Mesenchymal stem cell (in vitro differentiated cells and primary cell): ENCODE measurements around the gene LARGE1.

Source experiments
- DNase-seq: peaks from one replicate; pipeline ENCODE4 v3.0.0-alpha.2; 2013
- H2AFZ ChIP-seq: one replicate; pipeline ENCODE4 v1.6.1; 2013; ENCODE audit warnings: low read depth, mild to moderate bottlenecking, control low read depth, inconsistent platforms, low read length, moderate library complexity
- H2AK5ac ChIP-seq: 2 replicates; pipeline ENCODE4 v1.6.1; 2013; ENCODE audit warnings: low read length, moderate library complexity, mild to moderate bottlenecking, inconsistent platforms; ENCODE audit not compliant: severe bottlenecking
- H2BK120ac ChIP-seq: one replicate; pipeline ENCODE4 v1.6.1; 2013; ENCODE audit warnings: low read depth, mild to moderate bottlenecking, inconsistent platforms, low read length, moderate library complexity
- H2BK12ac ChIP-seq, 2 experiments: one replicate each; pipeline ENCODE4 v1.6.1; 2013; ENCODE audit warnings: inconsistent platforms in 2 of 2, low read length in 2 of 2, mild to moderate bottlenecking in 2 of 2, moderate library complexity in 2 of 2, control low read depth in 1 of 2
- H2BK15ac ChIP-seq: one replicate; pipeline ENCODE4 v1.6.1; 2013; ENCODE audit warnings: mild to moderate bottlenecking, low read depth, inconsistent platforms; ENCODE audit not compliant: poor library complexity, severe bottlenecking
- H2BK5ac ChIP-seq: 2 replicates; pipeline ENCODE4 v1.6.1; 2013; ENCODE audit warnings: low read depth, mild to moderate bottlenecking, low read length, control low read depth, inconsistent platforms; ENCODE audit not compliant: poor library complexity, severe bottlenecking
- H3K14ac ChIP-seq, 2 experiments: one replicate each; pipeline ENCODE4 v1.6.1; 2013; ENCODE audit warnings: inconsistent platforms in 2 of 2, low read length in 2 of 2, control low read depth in 1 of 2, mild to moderate bottlenecking in 1 of 2, moderate library complexity in 1 of 2
- H3K18ac ChIP-seq, 2 experiments: one replicate each; pipeline ENCODE4 v1.6.1; 2013; ENCODE audit warnings: inconsistent platforms in 2 of 2, low read length in 2 of 2, control low read depth in 1 of 2, low read depth in 1 of 2, mild to moderate bottlenecking in 1 of 2
- H3K23ac ChIP-seq, 2 experiments: one replicate each; pipeline ENCODE4 v1.6.1; 2013; ENCODE audit warnings: inconsistent platforms in 2 of 2, low read length in 2 of 2, mild to moderate bottlenecking in 2 of 2, moderate library complexity in 2 of 2, control low read depth in 1 of 2
- H3K27ac ChIP-seq: 2 replicates; pipeline ENCODE4 v1.5.1; 2013; ENCODE audit warnings: mild to moderate bottlenecking, moderate library complexity, low read length, control low read depth, inconsistent platforms; ENCODE audit not compliant: poor library complexity, severe bottlenecking
- H3K27me3 ChIP-seq, 2 experiments: 2 replicates each; pipeline versions ENCODE4 v1.6.1 to v1.7.0; 2013; ENCODE audit warnings: low read length in 2 of 2, mild to moderate bottlenecking in 2 of 2, moderate library complexity in 2 of 2, control low read depth in 1 of 2, inconsistent platforms in 1 of 2; ENCODE audit not compliant: control insufficient read depth in 1 of 2, insufficient read depth in 1 of 2
- H3K36me3 ChIP-seq, 2 experiments: 2 replicates each; pipeline versions ENCODE4 v1.6.1 to v1.7.0; 2013; ENCODE audit warnings: low read length in 2 of 2, control low read depth in 1 of 2, inconsistent platforms in 1 of 2, low read depth in 1 of 2, mild to moderate bottlenecking in 1 of 2; ENCODE audit not compliant: insufficient read depth in 2 of 2, control insufficient read depth in 1 of 2
- H3K4ac ChIP-seq, 2 experiments: one replicate each; pipeline ENCODE4 v1.6.1; 2013; ENCODE audit warnings: inconsistent platforms in 2 of 2, low read length in 2 of 2, mild to moderate bottlenecking in 2 of 2, moderate library complexity in 2 of 2, control low read depth in 1 of 2, low read depth in 1 of 2
- H3K4me1 ChIP-seq: 2 replicates; pipeline ENCODE4 v1.6.1; 2013; ENCODE audit warnings: low read depth, low read length, control low read depth; ENCODE audit not compliant: control insufficient read depth, insufficient read depth
- H3K4me2 ChIP-seq: 2 replicates; pipeline ENCODE4 v1.6.1; 2013; ENCODE audit warnings: low read length, mild to moderate bottlenecking, inconsistent platforms; ENCODE audit not compliant: poor library complexity, severe bottlenecking
- H3K4me3 ChIP-seq, 2 experiments: 2 replicates each; pipeline versions ENCODE4 v1.5.1 to v1.7.0; 2013; ENCODE audit warnings: low read length in 2 of 2, mild to moderate bottlenecking in 2 of 2, control low read depth in 1 of 2, low read depth in 1 of 2; ENCODE audit not compliant: insufficient read depth in 1 of 2
- H3K79me1 ChIP-seq: replicated peaks from 2 replicates; pipeline ENCODE4 v1.6.1; 2013; ENCODE audit warnings: mild to moderate bottlenecking, control low read depth, low read length, inconsistent platforms; ENCODE audit not compliant: poor library complexity, severe bottlenecking
- H3K9ac ChIP-seq: 2 replicates; pipeline ENCODE4 v1.7.0; 2013; ENCODE audit warnings: mild to moderate bottlenecking, low read length, moderate library complexity
- H3K9me3 ChIP-seq: 2 replicates; pipeline ENCODE4 v1.7.0; 2013; ENCODE audit warnings: mild to moderate bottlenecking, low read length; ENCODE audit not compliant: control insufficient read depth
- H4K8ac ChIP-seq: one replicate; pipeline ENCODE4 v1.6.1; 2013; ENCODE audit warnings: inconsistent platforms, mild to moderate bottlenecking, low read length, moderate library complexity
- H4K91ac ChIP-seq: one replicate; pipeline ENCODE4 v1.6.1; 2013; ENCODE audit warnings: mild to moderate bottlenecking, low read length, inconsistent platforms
- WGBS: methylation state at CpG from one replicate; pipeline ENCODE4 v1.1.7; 2013; ENCODE audit warnings: mixed read lengths; 5-methylcytosine and 5-hydroxymethylcytosine counted together

LARGE1 gene

DNA sequence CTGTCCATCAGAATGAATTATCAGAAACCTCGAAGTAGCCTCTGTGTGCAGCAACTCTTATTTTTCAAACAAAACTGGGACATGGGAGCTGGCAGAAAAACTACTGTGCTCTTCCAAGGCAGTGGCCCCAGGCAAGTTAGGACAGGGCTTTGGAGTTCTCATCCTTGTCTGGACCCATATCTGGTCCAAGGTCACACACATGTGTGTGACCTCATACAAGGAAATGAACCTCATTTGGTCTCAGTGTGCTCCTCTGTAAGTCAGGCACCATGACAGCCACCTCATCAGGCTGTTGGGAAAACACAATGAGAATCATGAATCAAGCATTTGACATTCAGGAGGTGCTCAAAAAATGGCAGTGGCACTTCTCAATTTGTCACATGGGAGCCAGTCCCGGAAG lies 25.8 kb downstream of the LARGE1 start:
- Histone ChIP-seq H3K23ac (no peak overlapping the region), H3K18ac (no peak overlapping the region), H3K79me1 (peaks cover 22% of the 10 kb centered on the region), H3K27ac (no peak overlapping the region), H4K8ac (no peak overlapping the region), H3K14ac (no peak overlapping the region), H3K4me3 (no peak overlapping the region), H3K4me1 (no peaks in the 10 kb centered on the region), H3K27me3 (no peaks in the 10 kb centered on the region), H2BK120ac (no peak overlapping the region), H3K4me2 (no peak overlapping the region), H3K4ac (no peak overlapping the region), H3K9ac (no peak overlapping the region), H3K36me3 (no peaks in the 10 kb centered on the region), H2AFZ (no peak overlapping the region), H2BK12ac (no peak overlapping the region), H4K91ac (no peak overlapping the region), H2AK5ac (no peak overlapping the region), H2BK15ac (no peak overlapping the region), H2BK5ac (no peak overlapping the region), H3K9me3 (no peaks in the 10 kb centered on the region)
- 98% methylated on average over 2 of the region's 2 CpGs for WGBS
- DNase-seq = no peak

DNA sequence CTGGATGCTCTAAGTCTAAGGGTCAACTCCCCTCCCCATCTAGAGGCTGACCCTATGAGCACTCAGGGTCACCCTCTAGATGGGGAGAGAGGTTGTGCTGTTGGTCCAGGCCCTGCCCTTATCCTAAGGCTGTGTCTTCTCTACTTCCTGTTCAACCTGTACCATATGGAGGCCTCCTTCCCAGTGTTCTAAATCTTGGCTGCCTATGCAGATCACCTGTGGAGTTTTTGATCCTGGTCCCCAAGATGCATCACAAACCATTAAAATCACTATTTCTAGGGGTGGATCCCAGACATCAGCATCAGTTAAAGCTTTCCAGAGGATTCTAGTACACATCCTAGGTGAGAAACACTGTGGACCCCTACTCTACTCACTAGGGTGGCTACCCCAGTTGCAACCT lies 26.2 kb downstream of the LARGE1 start:
- no peaks in the 10 kb centered on the region for H3K27me3 ChIP-seq
- H3K14ac ChIP-seq = no peak overlapping the region
- H2AK5ac ChIP-seq = no peak overlapping the region
- H3K9me3 ChIP-seq = no peaks in the 10 kb centered on the region
- H3K23ac ChIP-seq = no peak overlapping the region
- H4K8ac ChIP-seq = no peak overlapping the region
- no peak for DNase-seq
- no peak overlapping the region for H3K9ac ChIP-seq
- peaks cover 24% of the 10 kb centered on the region for H3K79me1 ChIP-seq
- no peak overlapping the region for H3K18ac ChIP-seq
- no peak overlapping the region for H3K4me2 ChIP-seq
- H4K91ac ChIP-seq = no peak overlapping the region
- no peak overlapping the region for H2BK12ac ChIP-seq
- no peak overlapping the region for H3K4me3 ChIP-seq
- H3K4ac ChIP-seq = no peak overlapping the region
- no peak overlapping the region for H2AFZ ChIP-seq
- H2BK15ac ChIP-seq = no peak overlapping the region
- no peaks in the 10 kb centered on the region for H3K36me3 ChIP-seq
- no peaks in the 10 kb centered on the region for H3K4me1 ChIP-seq
- no peak overlapping the region for H3K27ac ChIP-seq
- H2BK5ac ChIP-seq = no peak overlapping the region
- H2BK120ac ChIP-seq = no peak overlapping the region

DNA sequence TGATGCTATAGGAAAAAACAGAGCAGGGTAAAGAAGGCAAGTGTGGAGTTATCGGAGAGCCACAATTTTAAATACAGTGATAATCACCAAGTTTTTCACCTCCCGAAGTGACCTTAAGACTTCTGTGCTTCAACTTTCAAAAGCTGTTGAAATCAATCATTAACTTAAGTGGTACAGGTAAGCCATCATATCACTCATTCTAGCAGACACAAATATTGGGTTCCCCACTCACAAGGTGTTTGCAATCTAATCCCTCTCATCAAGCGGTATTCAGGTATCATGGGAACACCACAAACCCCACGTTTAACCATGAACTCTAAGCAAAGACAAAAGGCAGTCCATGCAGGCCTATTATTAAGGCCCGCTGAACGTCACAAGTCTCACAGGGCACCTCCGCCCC lies 26.8 kb downstream of the LARGE1 start:
- no peak for DNase-seq
- H3K27ac ChIP-seq = no peak overlapping the region
- H2AK5ac ChIP-seq = no peak overlapping the region
- no peaks in the 10 kb centered on the region for H3K36me3 ChIP-seq
- no peak overlapping the region for H3K4me3 ChIP-seq
- 100% methylated on average over 7 of the region's 7 CpGs for WGBS
- H3K4me2 ChIP-seq = no peak overlapping the region
- H3K27me3 ChIP-seq = no peaks in the 10 kb centered on the region
- H4K8ac ChIP-seq = no peak overlapping the region
- no peak overlapping the region for H3K23ac ChIP-seq
- H3K9ac ChIP-seq = no peak overlapping the region
- H2BK12ac ChIP-seq = no peak overlapping the region
- H2BK15ac ChIP-seq = no peak overlapping the region
- H3K79me1 ChIP-seq = peaks cover 22% of the 10 kb centered on the region
- no peak overlapping the region for H4K91ac ChIP-seq
- no peaks in the 10 kb centered on the region for H3K9me3 ChIP-seq
- H2BK5ac ChIP-seq = no peak overlapping the region
- no peak overlapping the region for H3K14ac ChIP-seq
- H3K18ac ChIP-seq = no peak overlapping the region
- H3K4ac ChIP-seq = no peak overlapping the region
- H2AFZ ChIP-seq = no peak overlapping the region
- H3K4me1 ChIP-seq = no peaks in the 10 kb centered on the region
- no peak overlapping the region for H2BK120ac ChIP-seq

DNA sequence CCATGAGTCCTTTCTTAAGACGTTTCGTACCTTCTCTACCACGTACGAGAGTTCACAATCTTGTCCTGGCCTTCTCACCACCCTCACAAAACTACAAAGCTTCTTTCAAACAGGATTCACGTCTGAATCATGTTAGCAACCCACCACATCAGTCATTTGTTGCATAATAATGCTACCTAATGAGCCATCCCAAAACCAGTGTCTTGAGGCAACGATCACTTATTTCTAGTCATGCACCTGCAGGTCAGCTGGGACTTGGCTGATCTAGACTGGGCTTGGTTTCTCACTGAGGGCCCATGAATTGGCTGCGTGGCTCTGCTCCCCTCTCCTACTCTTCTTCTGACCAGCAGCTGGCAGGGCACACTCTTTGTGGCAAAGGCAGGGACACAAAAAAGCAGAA lies 28.3 kb downstream of the LARGE1 start:
- no peak overlapping the region for H3K18ac ChIP-seq
- no peaks in the 10 kb centered on the region for H3K27me3 ChIP-seq
- no peak for DNase-seq
- H2AK5ac ChIP-seq = no peak overlapping the region
- WGBS = 85% methylated on average over 7 of the region's 7 CpGs
- no peak overlapping the region for H2BK15ac ChIP-seq
- no peak overlapping the region for H4K8ac ChIP-seq
- no peak overlapping the region for H2BK12ac ChIP-seq
- no peaks in the 10 kb centered on the region for H3K4me1 ChIP-seq
- H3K14ac ChIP-seq = no peak overlapping the region
- no peak overlapping the region for H2BK120ac ChIP-seq
- H2BK5ac ChIP-seq = no peak overlapping the region
- no peak overlapping the region for H3K4me3 ChIP-seq
- no peak overlapping the region for H3K27ac ChIP-seq
- peaks cover 21% of the 10 kb centered on the region for H3K79me1 ChIP-seq
- H2AFZ ChIP-seq = no peak overlapping the region
- no peak overlapping the region for H3K9ac ChIP-seq
- no peak overlapping the region for H3K4ac ChIP-seq
- no peaks in the 10 kb centered on the region for H3K9me3 ChIP-seq
- no peak overlapping the region for H4K91ac ChIP-seq
- H3K36me3 ChIP-seq = no peaks in the 10 kb centered on the region
- no peak overlapping the region for H3K23ac ChIP-seq
- no peak overlapping the region for H3K4me2 ChIP-seq
